GM10248 (cell line): ENCODE data around the gene ITGA7.
A peak's percentile ranks its signal among the peaks of the same experiment; 100 is the strongest.

Source experiments
- CTCF ChIA-PET: fragments of 300-600 bp; sonication (Branson Sonifier 250); formaldehyde crosslinking; extraction: SDS; loops from one replicate; lab custom pipeline; 2021; ENCODE audit warnings: antibody characterized with exemption; lab: Yijun Ruan, JAX
- POLR2A ChIA-PET: fragments of 350-650 bp; sonication (Branson Sonifier 250); formaldehyde crosslinking; extraction: SDS; loops from one replicate; lab custom pipeline; 2020; ENCODE audit warnings: antibody characterized with exemption; lab: Yijun Ruan, JAX
- DNase-seq: peaks from one replicate; pipeline ENCODE4 v3.0.0; 2012; ENCODE audit errors: extremely low spot score
- TF ChIP-seq, protein P1 (sequence below): IDR thresholded peaks from 2 replicates; pipeline ENCODE4 v1.5.1; 2012; ENCODE audit warnings: mild to moderate bottlenecking, low read depth; ENCODE audit errors: extremely low read depth, missing control alignments, control extremely low read depth

Gene ITGA7

DNA sequence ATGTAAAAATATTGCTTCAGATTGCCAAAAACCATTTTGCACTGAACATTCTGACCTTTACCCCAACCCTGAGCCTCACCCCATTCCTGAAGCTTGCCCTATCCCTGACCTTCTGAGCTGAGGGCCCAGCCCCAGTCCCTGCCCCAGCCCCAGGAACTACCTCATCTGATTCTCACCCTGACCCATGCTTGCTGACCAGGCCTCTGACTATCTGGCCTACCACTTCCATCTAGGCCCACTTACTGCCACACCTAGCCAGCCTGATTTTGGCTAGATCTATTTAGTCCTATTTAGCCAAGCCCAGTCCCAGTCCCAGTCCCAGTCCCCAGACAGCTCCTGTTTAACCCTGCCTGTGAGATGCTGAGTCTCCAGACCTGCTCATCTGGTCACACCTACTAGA, 37.4 kb downstream of the ITGA7 start:
- POLR2A ChIA-PET: no interaction called here
- TF ChIP-seq, protein P1, sequence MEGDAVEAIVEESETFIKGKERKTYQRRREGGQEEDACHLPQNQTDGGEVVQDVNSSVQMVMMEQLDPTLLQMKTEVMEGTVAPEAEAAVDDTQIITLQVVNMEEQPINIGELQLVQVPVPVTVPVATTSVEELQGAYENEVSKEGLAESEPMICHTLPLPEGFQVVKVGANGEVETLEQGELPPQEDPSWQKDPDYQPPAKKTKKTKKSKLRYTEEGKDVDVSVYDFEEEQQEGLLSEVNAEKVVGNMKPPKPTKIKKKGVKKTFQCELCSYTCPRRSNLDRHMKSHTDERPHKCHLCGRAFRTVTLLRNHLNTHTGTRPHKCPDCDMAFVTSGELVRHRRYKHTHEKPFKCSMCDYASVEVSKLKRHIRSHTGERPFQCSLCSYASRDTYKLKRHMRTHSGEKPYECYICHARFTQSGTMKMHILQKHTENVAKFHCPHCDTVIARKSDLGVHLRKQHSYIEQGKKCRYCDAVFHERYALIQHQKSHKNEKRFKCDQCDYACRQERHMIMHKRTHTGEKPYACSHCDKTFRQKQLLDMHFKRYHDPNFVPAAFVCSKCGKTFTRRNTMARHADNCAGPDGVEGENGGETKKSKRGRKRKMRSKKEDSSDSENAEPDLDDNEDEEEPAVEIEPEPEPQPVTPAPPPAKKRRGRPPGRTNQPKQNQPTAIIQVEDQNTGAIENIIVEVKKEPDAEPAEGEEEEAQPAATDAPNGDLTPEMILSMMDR: no peak
- DNase-seq: no peak
- CTCF ChIA-PET: interaction anchor here (1.6 to 2.8 kb wide), 3 partner anchors 13 to 68 kb away, joined by 4 to 10 read pairs (median 4); no protein-coding TSS in a partner anchor

GRCh38 chr12:55666508-55666907, 41.2 kb downstream of the ITGA7 start:
- TF ChIP-seq, protein P1: no peak
- ChIA-PET POLR2A (no interaction called here), CTCF (interaction anchor here (0.8 to 2.2 kb wide), 5 partner anchors 10 to 20 kb away, joined by 3 to 10 read pairs (median 5); a partner anchor contains a TSS)
- no peak for DNase-seq

- CTCF ChIA-PET: interaction anchor here (2.2 kb wide), 1 partner anchor 9 kb away, joined by 9 read pairs; no protein-coding TSS in a partner anchor
- DNase-seq: no peak
- POLR2A ChIA-PET: no interaction called here
- TF ChIP-seq, protein P1: no peak
Measured at GRCh38 chr12:55664826-55665225, 42.9 kb downstream of the ITGA7 start.

DNA sequence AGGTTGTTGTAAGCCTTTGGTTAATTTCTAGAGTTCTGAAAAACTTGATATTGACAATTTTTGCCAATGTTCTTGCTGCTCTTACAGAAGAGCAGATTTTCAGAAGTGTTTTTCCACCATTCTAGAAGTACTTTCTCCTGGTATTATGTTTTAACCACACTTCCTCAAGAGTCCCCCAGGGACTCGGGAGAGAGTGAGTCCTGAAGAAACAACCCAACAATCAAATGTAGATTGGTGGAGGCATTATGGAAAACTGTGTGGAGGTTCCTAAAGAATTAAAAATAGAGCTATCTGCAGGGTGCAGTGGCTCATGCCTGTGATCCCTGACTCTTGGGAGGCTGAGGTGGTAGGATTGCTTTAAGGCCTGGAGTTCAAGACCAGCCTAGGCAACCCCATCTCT, 44.3 kb downstream of the ITGA7 start:
- DNase-seq: no peak
- POLR2A ChIA-PET: no interaction called here
- CTCF ChIA-PET: interaction anchor here (1.4 to 1.6 kb wide), 2 partner anchors 10 to 74 kb away, joined by 4 to 6 read pairs; no protein-coding TSS in a partner anchor
- TF ChIP-seq, protein P1: no peak

- DNase-seq: no peak
- CTCF ChIA-PET: interaction anchor here (0.7 to 5.2 kb wide), 3 partner anchors 14 to 78 kb away, joined by 3 to 99 read pairs (median 4); no protein-coding TSS in a partner anchor
- TF ChIP-seq, protein P1: peak; percentile 54
- POLR2A ChIA-PET: no interaction called here
Measured at GRCh38 chr12:55659486-55660385, 48.0 kb downstream of the ITGA7 start.

DNA sequence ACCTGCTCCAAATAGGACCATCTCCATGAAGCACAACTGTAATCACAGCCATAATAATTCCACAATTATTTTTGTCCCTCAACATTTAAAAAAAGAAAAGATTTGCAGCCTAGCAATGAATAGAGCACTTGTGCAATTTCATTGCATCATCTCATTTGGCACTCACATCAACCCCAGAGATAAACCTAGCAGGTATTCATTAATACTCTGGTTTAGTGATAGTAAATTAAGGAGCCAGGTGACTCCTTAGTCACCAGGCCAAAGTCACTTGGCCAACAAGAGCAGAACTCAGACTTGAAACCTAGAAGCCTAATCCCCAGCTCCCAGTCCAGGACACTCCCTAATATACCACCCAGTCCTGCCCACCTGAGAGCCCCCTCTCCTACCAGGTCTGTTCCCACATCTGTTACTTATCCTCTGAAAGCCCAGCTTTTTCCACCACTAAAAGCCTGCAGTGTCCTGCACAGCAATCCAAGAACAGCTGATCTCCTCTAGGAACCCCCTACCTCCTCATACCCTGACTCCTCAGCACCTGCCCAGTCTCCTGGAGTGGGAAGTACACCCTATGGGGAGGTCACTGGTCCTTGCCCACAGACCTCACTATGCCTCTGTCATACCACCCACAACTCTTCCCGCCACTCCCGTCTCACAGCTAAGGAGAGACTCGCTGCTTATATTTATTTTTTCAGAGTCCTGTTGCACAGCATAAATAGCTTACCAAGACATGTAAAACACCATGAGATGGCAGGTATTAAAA, 48.9 kb downstream of the ITGA7 start:
- POLR2A ChIA-PET: no interaction called here
- TF ChIP-seq, protein P1: no peak
- DNase-seq: no peak
- CTCF ChIA-PET: interaction anchor here (0.7 to 5.2 kb wide), 9 partner anchors 13 to 470 kb away, joined by 3 to 99 read pairs (median 3); partner anchors contain the start of gene BLOC1S1
